ENCODE data around the gene SPATA18.

DNA sequence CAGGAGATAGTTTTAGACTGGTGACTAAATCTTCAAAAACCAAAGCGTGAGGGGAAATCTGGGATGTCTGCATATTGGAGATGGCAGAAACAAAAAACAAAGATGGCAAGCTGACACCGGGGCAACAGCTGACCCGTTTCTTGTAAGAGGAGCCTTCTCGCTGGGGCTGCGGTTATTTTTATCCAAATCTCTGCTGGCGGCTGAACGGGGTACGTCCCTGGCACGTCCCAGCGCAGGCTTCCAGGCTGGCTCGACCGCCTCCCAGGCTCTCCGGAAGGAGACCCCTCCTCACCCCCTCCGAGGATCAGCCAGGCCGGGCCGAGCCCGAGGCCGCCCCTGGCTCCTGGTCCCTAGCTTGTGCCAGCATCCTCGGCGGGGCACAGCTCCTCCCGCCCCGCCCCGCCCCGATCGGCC lies 13.4 kb upstream of the SPATA18 start:
- TF ChIP-seq, protein P1, sequence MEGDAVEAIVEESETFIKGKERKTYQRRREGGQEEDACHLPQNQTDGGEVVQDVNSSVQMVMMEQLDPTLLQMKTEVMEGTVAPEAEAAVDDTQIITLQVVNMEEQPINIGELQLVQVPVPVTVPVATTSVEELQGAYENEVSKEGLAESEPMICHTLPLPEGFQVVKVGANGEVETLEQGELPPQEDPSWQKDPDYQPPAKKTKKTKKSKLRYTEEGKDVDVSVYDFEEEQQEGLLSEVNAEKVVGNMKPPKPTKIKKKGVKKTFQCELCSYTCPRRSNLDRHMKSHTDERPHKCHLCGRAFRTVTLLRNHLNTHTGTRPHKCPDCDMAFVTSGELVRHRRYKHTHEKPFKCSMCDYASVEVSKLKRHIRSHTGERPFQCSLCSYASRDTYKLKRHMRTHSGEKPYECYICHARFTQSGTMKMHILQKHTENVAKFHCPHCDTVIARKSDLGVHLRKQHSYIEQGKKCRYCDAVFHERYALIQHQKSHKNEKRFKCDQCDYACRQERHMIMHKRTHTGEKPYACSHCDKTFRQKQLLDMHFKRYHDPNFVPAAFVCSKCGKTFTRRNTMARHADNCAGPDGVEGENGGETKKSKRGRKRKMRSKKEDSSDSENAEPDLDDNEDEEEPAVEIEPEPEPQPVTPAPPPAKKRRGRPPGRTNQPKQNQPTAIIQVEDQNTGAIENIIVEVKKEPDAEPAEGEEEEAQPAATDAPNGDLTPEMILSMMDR (IDR thresholded peaks at IDR 0.05; ENCODE audit: insufficient read depth, low read length, poor library complexity, severe bottlenecking) = no peak
- TF ChIP-seq EZH2phosphoT487 (conservative IDR thresholded peaks at IDR 0.05; ENCODE audit: low read length) = no peak
